IMR-90 (cell line): Measurements from ENCODE around the gene ATP6V0A4. TPM values are rescaled to one million over a fixed set of nuclear protein-coding genes. Genes with fewer than 3 reads are reported as not detected.
"Not testable (repeated sequence)": the region's sequence is repeated elsewhere in the genome, so short reads cannot be mapped to it uniquely, and the experiment has no call there.

ENCODE experiments used
- ATAC-seq: fragments of 200-7000 bp; cut with Tn5 transposase; 2 replicates; pipeline ENCODE4 v1.9.1; 2020; ENCODE audit warnings: low read depth, mild to moderate bottlenecking, moderate library complexity
- BruUV-seq: library from RNA; stranded (reverse); fragments of 400-500 nt; replicated peaks from 2 replicates; lab custom pipeline; 2021; lab: Mats Ljungman, UMichigan
- CTCF ChIA-PET: fragments of 300-600 bp; formaldehyde crosslinking; extraction: SDS; loops from one replicate; lab custom pipeline; 2021; ENCODE audit warnings: antibody characterized with exemption; lab: Yijun Ruan, JAX
- POLR2A ChIA-PET: fragments of 300-600 bp; sonication (Branson Sonifier 250); formaldehyde crosslinking; loops from one replicate; lab custom pipeline; 2022; ENCODE audit warnings: antibody characterized with exemption; ENCODE audit not compliant: unreplicated experiment; lab: Charles Lee
- DNase-seq: peaks from one replicate; pipeline ENCODE4 v3.0.0; 2013
- H2AFZ ChIP-seq: replicated peaks from 2 replicates; pipeline ENCODE3; 2013; ENCODE audit warnings: low read length, mild to moderate bottlenecking; ENCODE audit not compliant: poor library complexity
- H2AK5ac ChIP-seq: 2 replicates; pipeline ENCODE4 v1.6.1; 2013; ENCODE audit warnings: low read depth, low read length, inconsistent platforms
- H2AK9ac ChIP-seq: replicated peaks from 2 replicates; pipeline ENCODE3; 2013; ENCODE audit warnings: mild to moderate bottlenecking, low read depth, low read length, moderate library complexity; ENCODE audit not compliant: poor library complexity
- H2BK120ac ChIP-seq: 2 replicates; pipeline ENCODE4 v1.6.1; 2013; ENCODE audit warnings: low read depth, low read length, inconsistent platforms
- H2BK15ac ChIP-seq: 3 replicates; pipeline ENCODE4 v1.6.1; 2013; ENCODE audit warnings: low read depth, low read length, inconsistent platforms
- H2BK20ac ChIP-seq: 2 replicates; pipeline ENCODE4 v1.6.1; 2013; ENCODE audit warnings: low read depth, mild to moderate bottlenecking, inconsistent platforms, low read length, moderate library complexity
- H2BK5ac ChIP-seq: 2 replicates; pipeline ENCODE4 v1.6.1; 2013; ENCODE audit warnings: mild to moderate bottlenecking, low read depth, low read length, inconsistent platforms; ENCODE audit not compliant: poor library complexity, severe bottlenecking
- H3K14ac ChIP-seq: replicated peaks from 2 replicates; pipeline ENCODE4 v1.6.1; 2013; ENCODE audit warnings: low read depth, low read length, inconsistent platforms
- H3K18ac ChIP-seq: 2 replicates; pipeline ENCODE4 v1.6.1; 2013; ENCODE audit warnings: low read depth, low read length, control low read depth
- H3K23ac ChIP-seq: 2 replicates; pipeline ENCODE4 v1.6.1; 2013; ENCODE audit warnings: low read depth, low read length, inconsistent platforms
- H3K27ac ChIP-seq: 2 replicates; pipeline ENCODE4 v1.5.1; 2013; ENCODE audit warnings: mild to moderate bottlenecking, control low read depth, low read length; ENCODE audit not compliant: insufficient read depth
- H3K27me3 ChIP-seq: 2 replicates; pipeline ENCODE4 v1.6.1; 2013; ENCODE audit warnings: low read length; ENCODE audit not compliant: control insufficient read depth, insufficient read depth
- H3K36me3 ChIP-seq: 2 replicates; pipeline ENCODE4 v1.6.1; 2013; ENCODE audit warnings: low read length, mixed read lengths; ENCODE audit not compliant: control insufficient read depth, insufficient read depth
- H3K4ac ChIP-seq: 2 replicates; pipeline ENCODE4 v1.6.1; 2013; ENCODE audit warnings: low read depth, low read length, inconsistent platforms
- H3K4me1 ChIP-seq: 2 replicates; pipeline ENCODE4 v1.6.1; 2013; ENCODE audit warnings: low read length, mixed read lengths; ENCODE audit not compliant: control insufficient read depth, insufficient read depth
- H3K4me2 ChIP-seq: 2 replicates; pipeline ENCODE4 v1.6.1; 2013; ENCODE audit warnings: low read depth, mild to moderate bottlenecking, control low read depth, low read length, moderate library complexity
- H3K4me3 ChIP-seq: 2 replicates; pipeline ENCODE4 v1.5.1; 2013; ENCODE audit warnings: low read depth, mild to moderate bottlenecking, control low read depth, low read length, moderate library complexity; ENCODE audit not compliant: insufficient read depth
- H3K56ac ChIP-seq: 2 replicates; pipeline ENCODE4 v1.6.1; 2013; ENCODE audit warnings: low read length, inconsistent platforms; ENCODE audit not compliant: insufficient read depth; ENCODE audit errors: extremely low read depth
- H3K79me1 ChIP-seq, 2 experiments: 2 replicates each; pipeline ENCODE4 v1.6.1; 2013; ENCODE audit warnings: low read length in 2 of 2, inconsistent platforms in 1 of 2, low read depth in 1 of 2
- H3K9ac ChIP-seq: 2 replicates; pipeline ENCODE4 v1.6.1; 2013; ENCODE audit warnings: low read depth, low read length, control low read depth
- H3K9me1 ChIP-seq: 2 replicates; pipeline ENCODE4 v1.6.1; 2013; ENCODE audit warnings: low read length, inconsistent platforms; ENCODE audit not compliant: insufficient read depth
- H3K9me3 ChIP-seq: 2 replicates; pipeline ENCODE4 v1.6.1; 2013; ENCODE audit warnings: low read length; ENCODE audit not compliant: control insufficient read depth, insufficient read depth
- H4K20me1 ChIP-seq: 2 replicates; pipeline ENCODE4 v1.6.1; 2013; ENCODE audit warnings: low read length, inconsistent platforms; ENCODE audit not compliant: insufficient read depth
- H4K5ac ChIP-seq: 2 replicates; pipeline ENCODE4 v1.6.1; 2013; ENCODE audit warnings: mild to moderate bottlenecking, low read depth, low read length, control low read depth
- H4K8ac ChIP-seq, 2 experiments: 2 replicates each; pipeline ENCODE4 v1.6.1; 2013; ENCODE audit warnings: low read depth in 2 of 2, low read length in 2 of 2, control low read depth in 1 of 2, inconsistent platforms in 1 of 2
- H4K91ac ChIP-seq: 2 replicates; pipeline ENCODE4 v1.6.1; 2013; ENCODE audit warnings: low read depth, low read length, inconsistent platforms; ENCODE audit not compliant: insufficient read depth
- WGBS, 2 experiments: methylation state at CpG; one replicate each; pipeline versions ENCODE4 v1.1.5 to v1.1.7; 2013; ENCODE audit warnings: missing lambda C conversion rate in 2 of 2; ENCODE audit not compliant: insufficient read length in 1 of 2; ENCODE audit errors: extremely low coverage in 2 of 2; 5-methylcytosine and 5-hydroxymethylcytosine counted together
- dilution Hi-C: fragments of 300-500 bp; cut with HindIII; formaldehyde crosslinking; loops from one replicate; pipeline ENCODE4 v1.14.3; 2018; ENCODE audit warnings: low sequenced_read_pairs; ENCODE audit not compliant: unreplicated experiment
- in situ Hi-C: fragments of 300-500 bp; cut with MboI; formaldehyde crosslinking; loops from 3 replicates; pipeline ENCODE4 v1.14.3; 2019; ENCODE audit warnings: low sequenced_read_pairs, inconsistent platforms, mixed read lengths
- intact Hi-C: fragments of 100-400 bp; cut with micrococcal nuclease; formaldehyde crosslinking; loops from 2 replicates; pipeline ENCODE4 v1.10.0; 2022
- polyA plus RNA-seq, 3 experiments: library from polyadenylated mRNA; depleted of rRNA; stranded (reverse); fragments of >200 nt; gene quantifications; 2 replicates each; pipeline ENCODE4 v1.2.3, GENCODE V29; 2012; ENCODE audit warnings: low replicate concordance in 1 of 3
- total RNA-seq: library from RNA; depleted of rRNA; stranded (reverse); fragments of >200 nt; gene quantifications from 2 replicates; pipeline ENCODE4 v1.2.3, GENCODE V29; 2012

The ATP6V0A4 gene
- total and polyA plus RNA-seq, 2 of the 4 experiments (the other 2 are of a cell fraction), result 0.05 to 0.18 TPM

- H3K4me3 ChIP-seq, CTCF ChIA-PET, H2AK9ac ChIP-seq, H3K56ac ChIP-seq, H2AFZ ChIP-seq, H3K14ac ChIP-seq, POLR2A ChIA-PET, H3K4me1 ChIP-seq, H3K4me2 ChIP-seq, ATAC-seq, H4K20me1 ChIP-seq, dilution Hi-C loops, intact Hi-C loops, H4K8ac ChIP-seq, H2AK5ac ChIP-seq, DNase-seq, H3K4ac ChIP-seq, H3K27me3 ChIP-seq, H4K5ac ChIP-seq, H2BK20ac ChIP-seq, H3K9me1 ChIP-seq, H2BK120ac ChIP-seq, in situ Hi-C loops, H3K9ac ChIP-seq, H3K79me1 ChIP-seq, H3K18ac ChIP-seq, H3K9me3 ChIP-seq, H3K36me3 ChIP-seq, H4K91ac ChIP-seq, H2BK5ac ChIP-seq, H3K27ac ChIP-seq, H3K23ac ChIP-seq, BruUV-seq, H2BK15ac ChIP-seq: not testable (repeated sequence)
- 100% methylated on average over 1 of the region's 9 CpGs; no CpG with 5 or more reads in 1 of the 2 experiments for WGBS, 2 experiments
These were observed 102.2 kb downstream of the ATP6V0A4 start for GRCh38 chr7:138695776-138696175.
